Measurements from ENCODE around the gene LCAT. TPM values are rescaled to one million over a fixed set of nuclear protein-coding genes. Genes with fewer than 3 reads are reported as not detected.

Gene LCAT
- total RNA-seq, 4 donors from 2014 or later, result 13.9 to 43.1 (median 22.0) TPM

DNA sequence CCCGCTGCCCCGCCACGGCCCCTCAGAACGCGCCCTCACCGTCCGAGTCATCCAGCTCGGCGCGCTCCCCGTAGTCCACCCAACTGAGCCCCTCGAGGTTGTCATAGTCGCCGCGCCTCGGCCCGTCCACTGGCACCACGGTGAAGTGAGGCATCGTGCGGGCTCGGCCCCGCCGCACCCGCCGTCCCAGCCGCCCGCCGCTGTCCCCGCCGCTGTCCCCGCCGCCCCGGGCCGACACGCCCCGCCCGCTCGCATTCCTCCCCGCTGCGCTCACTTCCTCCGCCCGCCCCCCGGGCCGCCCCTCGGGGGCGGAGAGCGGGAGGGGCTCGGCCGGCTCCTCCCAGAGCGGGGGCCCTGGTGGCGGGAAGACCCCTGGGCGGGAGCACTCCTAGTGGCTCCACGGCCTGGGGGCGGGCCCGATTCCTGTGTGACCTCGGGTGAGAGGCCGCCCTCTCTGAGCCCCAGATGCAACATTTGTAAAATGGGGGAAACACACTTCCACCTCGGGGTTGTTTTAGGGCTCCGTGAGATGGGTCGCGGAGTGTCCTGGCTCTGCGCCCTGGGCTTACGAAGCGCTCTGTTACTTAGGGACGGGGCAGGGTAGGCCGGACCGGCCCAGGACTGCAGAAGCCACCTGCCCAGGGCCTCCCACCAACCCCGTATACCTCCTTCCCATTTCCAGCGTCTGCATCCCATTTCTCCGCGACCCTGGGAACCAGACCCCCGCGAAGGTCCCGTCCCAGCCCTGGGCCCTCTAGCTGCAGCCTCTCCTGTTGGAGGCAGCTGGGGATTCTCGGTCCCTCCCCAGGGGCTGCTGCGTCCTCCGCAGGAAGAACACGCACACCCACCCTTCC is 24.7 kb upstream of the LCAT start, which contains the start of gene SLC12A4:
SLC12A4 (minus strand) TSS at position 238 of the 854 bp plus-strand sequence; CDS start at position 154, 84 bp downstream.
- Histone ChIP-seq H3K4me1 (peaks cover 35 to 54% (median 49%) of the 10 kb centered on the region in 4 donors), H3K27me3 (no peaks in the 10 kb centered on the region), H3K9me3 (no peaks in the 10 kb centered on the region), H3K4me3 (peak within 1 kb of the TSS; percentile 88 to 95 (median 92)), H3K36me3 (no peaks in the 10 kb centered on the region), H3K27ac (replicated peaks in 1 of 4) (peak within 1 kb of the TSS; percentile 96 to 100 (median 98))
- intact Hi-C loops (cut with DNase I), result no loop called here
- TF ChIP-seq, protein P1, sequence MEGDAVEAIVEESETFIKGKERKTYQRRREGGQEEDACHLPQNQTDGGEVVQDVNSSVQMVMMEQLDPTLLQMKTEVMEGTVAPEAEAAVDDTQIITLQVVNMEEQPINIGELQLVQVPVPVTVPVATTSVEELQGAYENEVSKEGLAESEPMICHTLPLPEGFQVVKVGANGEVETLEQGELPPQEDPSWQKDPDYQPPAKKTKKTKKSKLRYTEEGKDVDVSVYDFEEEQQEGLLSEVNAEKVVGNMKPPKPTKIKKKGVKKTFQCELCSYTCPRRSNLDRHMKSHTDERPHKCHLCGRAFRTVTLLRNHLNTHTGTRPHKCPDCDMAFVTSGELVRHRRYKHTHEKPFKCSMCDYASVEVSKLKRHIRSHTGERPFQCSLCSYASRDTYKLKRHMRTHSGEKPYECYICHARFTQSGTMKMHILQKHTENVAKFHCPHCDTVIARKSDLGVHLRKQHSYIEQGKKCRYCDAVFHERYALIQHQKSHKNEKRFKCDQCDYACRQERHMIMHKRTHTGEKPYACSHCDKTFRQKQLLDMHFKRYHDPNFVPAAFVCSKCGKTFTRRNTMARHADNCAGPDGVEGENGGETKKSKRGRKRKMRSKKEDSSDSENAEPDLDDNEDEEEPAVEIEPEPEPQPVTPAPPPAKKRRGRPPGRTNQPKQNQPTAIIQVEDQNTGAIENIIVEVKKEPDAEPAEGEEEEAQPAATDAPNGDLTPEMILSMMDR (IDR thresholded peaks at IDR 0.05), result no peak
- TF ChIP-seq EP300 (IDR thresholded peaks at IDR 0.05) (no peak), POLR2A (IDR thresholded peaks at IDR 0.05; ENCODE audit: low read depth) (peak; percentile 77), POLR2AphosphoS5 (IDR thresholded peaks at IDR 0.05) (peak; percentile 18 to 92)
- DNase-seq (ENCODE audit: extremely low spot score), result no peak
- 1% methylated on average over 40 of the region's 78 CpGs for WGBS

DNA sequence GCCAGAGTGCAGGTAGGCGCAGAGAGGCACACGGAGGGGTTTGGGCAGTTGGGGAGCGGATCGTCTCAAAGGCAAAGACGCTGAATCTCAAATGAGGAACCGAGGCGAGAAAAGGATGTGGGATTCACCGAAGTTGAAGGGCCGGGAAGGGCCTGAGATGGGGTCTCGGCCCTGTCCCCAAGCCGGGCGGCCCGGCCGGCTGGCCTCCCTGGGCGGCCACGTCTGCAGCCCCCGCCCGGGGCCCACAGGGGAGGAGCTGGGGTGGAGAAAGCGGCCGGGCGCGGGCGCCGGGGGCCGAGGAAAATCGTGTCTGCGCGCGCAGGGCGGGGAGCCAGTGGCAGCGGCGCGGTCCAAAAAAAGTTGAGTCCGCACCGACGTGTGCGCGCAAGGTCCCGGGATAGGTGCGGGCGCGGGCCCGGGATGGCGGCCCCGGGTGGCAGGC is 24.1 kb upstream of the LCAT start:
- no peaks in the 10 kb centered on the region for H3K27me3 ChIP-seq
- WGBS, result no CpG with 5 or more reads among the region's 45 CpGs
- peaks cover 0 to 5% (median 3%) of the 10 kb centered on the region in 4 donors for H3K36me3 ChIP-seq
- intact Hi-C loops (cut with DNase I), result no loop called here
- no peaks in the 10 kb centered on the region for H3K9me3 ChIP-seq
- H3K27ac ChIP-seq (replicated peaks in 1 of 4), result peak overlapping the region; percentile 96 to 100 (median 98)
- H3K4me1 ChIP-seq, result peaks cover 41 to 60% (median 55%) of the 10 kb centered on the region in 4 donors
- TF ChIP-seq, protein P1 (IDR thresholded peaks at IDR 0.05), result no peak
- TF ChIP-seq POLR2A (IDR thresholded peaks at IDR 0.05; ENCODE audit: low read depth) (no peak), EP300 (IDR thresholded peaks at IDR 0.05) (no peak), POLR2AphosphoS5 (IDR thresholded peaks at IDR 0.05) (no peak)
- DNase-seq (ENCODE audit: extremely low spot score), result no peak
- peak overlapping the region; percentile 88 to 95 (median 92) for H3K4me3 ChIP-seq

DNA sequence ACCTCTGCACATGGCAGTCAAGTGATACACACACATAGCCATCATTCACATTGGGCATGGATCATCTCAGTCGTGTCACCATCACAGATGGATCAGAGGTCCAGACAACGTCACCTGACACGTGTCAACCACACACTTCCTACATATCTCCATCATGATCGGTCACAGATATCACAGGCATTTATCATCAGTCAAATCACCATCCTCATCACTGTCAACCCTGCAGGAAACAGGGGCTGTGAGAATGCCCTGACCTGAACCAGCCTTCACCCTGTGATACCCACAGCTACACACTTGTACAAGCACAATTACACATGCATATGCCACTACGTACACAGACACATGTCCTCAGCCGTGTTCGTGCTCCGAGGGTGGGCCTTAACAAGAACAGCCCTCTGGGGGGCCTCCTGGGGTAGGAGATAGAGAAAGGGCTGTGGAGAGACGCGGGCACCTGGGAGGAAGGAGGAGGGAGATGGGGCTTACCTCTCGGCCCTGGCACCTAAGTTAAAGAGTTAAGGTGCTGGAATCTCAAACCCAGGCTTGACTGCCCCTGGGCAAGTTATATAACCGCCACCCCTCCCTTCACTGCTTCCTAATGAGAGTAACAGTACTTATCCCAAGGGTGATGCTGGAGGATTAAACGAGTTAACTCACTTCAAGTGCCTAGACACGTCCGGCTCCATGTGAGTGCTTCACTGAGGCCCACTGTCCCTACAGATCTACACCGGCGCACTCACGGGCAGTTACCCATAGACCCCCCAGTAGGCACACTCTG is 23.4 kb upstream of the LCAT start:
- Histone ChIP-seq H3K36me3 (peaks cover 4 to 11% (median 9%) of the 10 kb centered on the region in 4 donors), H3K4me3 (peak overlapping the region; percentile 88 to 95 (median 92)), H3K4me1 (peaks cover 47 to 66% (median 61%) of the 10 kb centered on the region in 4 donors), H3K9me3 (no peaks in the 10 kb centered on the region), H3K27ac (replicated peaks in 1 of 4) (peak overlapping the region; percentile 96 to 100 (median 98)), H3K27me3 (no peaks in the 10 kb centered on the region)
- DNase-seq (ENCODE audit: extremely low spot score), result no peak
- 10% methylated on average over 15 of the region's 18 CpGs for WGBS
- intact Hi-C loops (cut with DNase I), result no loop called here
- TF ChIP-seq, protein P1 (IDR thresholded peaks at IDR 0.05), result no peak
- TF ChIP-seq POLR2AphosphoS5 (IDR thresholded peaks at IDR 0.05) (no peak), POLR2A (IDR thresholded peaks at IDR 0.05; ENCODE audit: low read depth) (no peak), EP300 (IDR thresholded peaks at IDR 0.05) (no peak)

DNA sequence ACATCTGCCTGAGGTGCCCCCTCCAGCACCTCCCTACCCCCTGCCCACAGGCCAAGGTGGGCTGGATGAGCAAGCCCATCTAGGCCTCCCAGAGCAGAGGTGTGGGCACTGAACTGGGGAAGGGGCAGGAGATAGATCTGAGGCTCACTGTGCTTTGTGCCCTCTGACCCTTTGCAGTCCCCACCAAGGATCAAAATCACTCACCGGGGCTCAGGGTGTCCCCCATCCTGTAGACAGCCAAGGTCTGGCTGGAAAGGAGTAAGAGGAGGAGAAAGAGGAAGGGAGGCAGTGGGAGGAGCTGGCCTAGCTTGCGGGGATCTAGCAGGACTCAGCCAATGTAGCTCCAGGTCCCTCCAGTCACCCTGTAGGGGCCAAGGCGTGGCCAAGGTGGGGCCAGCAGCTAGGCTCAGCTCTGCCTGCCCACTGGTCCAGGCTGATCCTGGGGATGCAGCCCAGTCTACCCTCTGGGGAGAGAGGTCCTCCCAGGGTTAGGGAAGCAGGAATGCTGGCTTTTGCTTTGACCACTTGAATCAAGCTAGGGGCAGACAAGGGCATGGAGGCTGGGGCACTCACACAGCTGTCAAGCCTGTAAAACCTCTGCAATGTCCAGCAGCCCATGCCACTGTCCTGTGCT is 22.7 kb upstream of the LCAT start:
- H3K27me3 ChIP-seq, result no peaks in the 10 kb centered on the region
- TF ChIP-seq EP300 (IDR thresholded peaks at IDR 0.05) (no peak), POLR2AphosphoS5 (IDR thresholded peaks at IDR 0.05) (peak; percentile 24 to 48)
- intact Hi-C loops (cut with DNase I), result no loop called here
- H3K4me1 ChIP-seq, result peaks cover 54 to 73% (median 69%) of the 10 kb centered on the region in 4 donors
- peak overlapping the region; percentile 88 to 95 (median 92) for H3K4me3 ChIP-seq
- no peak for DNase-seq (ENCODE audit: extremely low spot score)
- 32% methylated on average over 3 of the region's 3 CpGs for WGBS
- peak overlapping the region; percentile 96 to 100 (median 98) for H3K27ac ChIP-seq (replicated peaks in 1 of 4)
- no peaks in the 10 kb centered on the region for H3K9me3 ChIP-seq
- peaks cover 11 to 18% (median 16%) of the 10 kb centered on the region in 4 donors for H3K36me3 ChIP-seq

Measured in esophagus muscularis mucosa (tissue), 4 donors.